GM21526 (cell line): ENCODE measurements around the gene SLC47A1.
"Not testable (repeated sequence)": the region's sequence is repeated elsewhere in the genome, so short reads cannot be mapped to it uniquely, and the experiment has no call there.

Experiments
- ATAC-seq: cut with Tn5 transposase; IDR thresholded peaks from one replicate; pipeline ENCODE4 v1.9.1; 2021; ENCODE audit warnings: moderate library complexity; ENCODE audit not compliant: unreplicated experiment, low FRiP score

Gene SLC47A1

DNA sequence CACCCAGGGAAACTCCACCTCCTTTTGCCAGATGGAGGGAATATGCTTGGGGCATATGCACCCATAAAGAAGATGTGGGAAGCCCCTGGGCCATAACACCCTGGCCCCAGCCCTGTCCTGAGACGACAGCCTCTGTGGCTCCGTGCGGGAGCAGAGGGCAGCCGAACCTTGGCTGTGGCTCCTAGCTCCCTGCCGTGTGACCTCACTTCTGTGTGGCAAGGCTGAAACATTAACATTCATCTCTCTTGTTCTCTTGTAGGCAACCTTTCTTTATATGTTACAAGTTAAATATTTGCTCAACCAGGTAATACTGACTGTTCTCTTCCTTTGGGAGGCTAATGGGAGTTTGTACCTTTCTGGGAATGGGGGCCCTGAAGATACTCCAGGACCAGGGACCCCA lies 17.5 kb downstream of the SLC47A1 start:
- no peak for ATAC-seq

DNA sequence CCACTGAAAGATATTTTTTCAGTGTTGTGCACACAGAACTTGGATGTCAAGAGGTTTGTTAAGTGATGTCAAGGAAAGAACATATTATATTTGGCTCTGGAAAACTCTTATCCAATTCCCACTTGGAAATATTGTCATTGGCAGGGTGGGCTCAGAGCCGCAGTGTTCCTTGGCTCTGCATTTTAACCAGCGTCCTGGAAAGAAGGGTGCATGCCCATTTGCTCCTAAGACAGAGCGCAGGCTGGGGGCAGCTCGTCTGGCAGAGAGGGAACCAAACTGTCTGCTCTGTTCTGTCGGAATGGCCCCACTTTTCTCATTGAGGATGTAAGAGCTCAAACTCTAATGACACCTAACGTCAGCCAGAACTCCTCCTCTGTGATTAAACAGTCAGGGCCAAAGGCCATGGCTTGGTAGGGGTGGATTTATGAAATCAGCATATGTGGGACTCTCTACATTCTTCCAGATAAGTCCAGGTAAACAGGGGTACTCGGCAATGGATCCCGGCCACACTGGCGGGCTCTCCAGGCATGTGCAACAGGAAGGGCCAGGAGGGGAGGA lies 18.0 kb downstream of the SLC47A1 start:
- ATAC-seq, result no peak

DNA sequence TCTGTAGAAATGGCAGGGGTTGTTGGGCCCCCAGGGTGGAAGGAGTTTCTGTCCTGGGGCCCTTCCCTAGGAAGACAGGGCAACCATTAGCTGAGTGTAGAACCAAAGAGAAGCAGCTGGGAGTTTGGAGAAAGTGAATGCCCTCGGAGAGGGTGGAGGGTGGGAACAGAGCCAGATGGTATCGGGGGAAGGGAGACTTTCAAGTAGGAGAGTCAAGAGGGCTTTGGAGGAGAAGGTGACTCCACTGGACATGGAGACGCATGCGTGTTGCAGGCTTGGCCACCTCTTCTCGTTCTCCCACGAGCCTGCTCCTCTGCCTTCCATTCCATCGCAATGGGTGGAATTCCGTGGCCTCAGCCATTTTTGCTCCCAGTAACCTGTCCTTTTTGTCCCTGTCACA lies 19.4 kb downstream of the SLC47A1 start:
- no peak for ATAC-seq

DNA sequence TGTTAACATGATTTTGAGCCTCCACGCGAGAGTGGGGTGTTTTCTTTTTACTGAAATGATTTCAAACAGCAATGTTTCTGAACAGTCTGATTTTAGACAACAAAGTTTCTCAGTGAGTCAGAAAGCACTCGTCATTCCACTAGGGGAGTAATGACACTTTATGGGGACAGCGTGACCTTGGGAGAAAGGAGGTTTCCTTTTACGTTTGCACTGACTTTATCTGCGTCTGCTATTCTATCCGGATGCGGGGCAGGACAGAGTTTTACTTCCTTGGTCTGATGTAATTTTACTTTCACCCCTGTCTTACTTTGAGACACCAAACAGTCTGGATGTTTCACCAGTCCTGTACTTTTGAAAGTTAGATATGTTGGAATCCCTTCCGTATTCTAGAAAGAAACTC lies 20.7 kb downstream of the SLC47A1 start:
- no peak for ATAC-seq

DNA sequence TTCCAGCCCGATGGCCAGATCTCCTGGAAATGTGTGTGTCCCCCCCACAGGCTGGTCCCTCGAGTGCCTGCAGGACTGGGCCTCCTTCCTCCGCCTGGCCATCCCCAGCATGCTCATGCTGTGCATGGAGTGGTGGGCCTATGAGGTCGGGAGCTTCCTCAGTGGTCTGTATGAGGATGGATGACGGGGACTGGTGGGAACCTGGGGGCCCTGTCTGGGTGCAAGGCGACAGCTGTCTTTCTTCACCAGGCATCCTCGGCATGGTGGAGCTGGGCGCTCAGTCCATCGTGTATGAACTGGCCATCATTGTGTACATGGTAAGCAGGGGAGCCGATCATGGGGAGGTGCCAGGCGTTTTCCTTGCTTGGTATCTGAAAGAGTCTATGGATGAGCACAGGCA lies 22.1 kb downstream of the SLC47A1 start:
- ATAC-seq, result no peak

DNA sequence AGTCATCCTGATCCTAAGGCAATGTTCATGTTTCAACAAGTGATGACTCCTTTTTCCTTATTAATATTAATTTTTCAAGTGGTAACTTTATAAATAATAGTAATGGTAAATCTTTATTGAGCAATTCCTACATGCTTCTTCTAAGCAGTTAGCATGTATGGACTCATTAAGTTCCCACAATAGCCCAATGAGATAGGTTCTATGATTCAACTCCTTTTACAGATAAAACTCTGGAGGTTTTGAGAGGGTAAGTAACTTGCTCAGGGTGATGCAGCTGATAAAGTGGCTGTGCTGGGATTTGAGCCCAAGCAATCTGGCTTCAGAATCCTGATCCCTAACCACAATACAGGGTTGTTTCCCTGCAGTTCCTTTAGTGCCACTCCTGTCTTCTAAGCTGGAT lies 25.3 kb downstream of the SLC47A1 start:
- no peak for ATAC-seq

DNA sequence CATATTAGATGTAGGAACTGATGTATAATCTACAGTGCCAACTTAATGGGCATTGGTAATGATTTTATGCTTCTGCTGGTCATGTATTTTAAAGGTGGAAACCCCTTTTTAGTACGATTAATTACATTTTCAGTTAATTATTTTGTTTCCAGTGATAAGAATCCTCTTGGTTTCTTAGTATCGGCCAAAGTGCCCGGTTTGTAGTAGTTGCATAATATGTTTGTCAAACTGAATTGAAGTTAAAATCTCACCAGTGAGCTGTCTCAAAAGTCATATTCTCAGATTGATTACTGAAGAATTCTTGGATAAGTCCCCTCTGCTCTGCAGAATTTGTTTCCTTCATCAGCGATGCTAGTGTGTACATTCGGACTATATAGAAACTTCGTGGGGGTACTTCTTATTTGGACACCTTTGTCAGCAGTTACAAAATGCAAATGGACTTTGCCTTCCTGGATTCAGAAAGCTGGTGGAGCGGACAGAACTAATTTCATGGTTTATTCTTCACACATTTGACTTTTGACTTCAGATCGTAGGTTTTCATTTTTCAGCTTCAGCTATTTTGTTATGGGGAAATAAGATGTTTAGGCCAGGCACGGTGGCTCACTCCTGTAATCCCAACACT lies 28.2 kb downstream of the SLC47A1 start:
- ATAC-seq, result no peak

DNA sequence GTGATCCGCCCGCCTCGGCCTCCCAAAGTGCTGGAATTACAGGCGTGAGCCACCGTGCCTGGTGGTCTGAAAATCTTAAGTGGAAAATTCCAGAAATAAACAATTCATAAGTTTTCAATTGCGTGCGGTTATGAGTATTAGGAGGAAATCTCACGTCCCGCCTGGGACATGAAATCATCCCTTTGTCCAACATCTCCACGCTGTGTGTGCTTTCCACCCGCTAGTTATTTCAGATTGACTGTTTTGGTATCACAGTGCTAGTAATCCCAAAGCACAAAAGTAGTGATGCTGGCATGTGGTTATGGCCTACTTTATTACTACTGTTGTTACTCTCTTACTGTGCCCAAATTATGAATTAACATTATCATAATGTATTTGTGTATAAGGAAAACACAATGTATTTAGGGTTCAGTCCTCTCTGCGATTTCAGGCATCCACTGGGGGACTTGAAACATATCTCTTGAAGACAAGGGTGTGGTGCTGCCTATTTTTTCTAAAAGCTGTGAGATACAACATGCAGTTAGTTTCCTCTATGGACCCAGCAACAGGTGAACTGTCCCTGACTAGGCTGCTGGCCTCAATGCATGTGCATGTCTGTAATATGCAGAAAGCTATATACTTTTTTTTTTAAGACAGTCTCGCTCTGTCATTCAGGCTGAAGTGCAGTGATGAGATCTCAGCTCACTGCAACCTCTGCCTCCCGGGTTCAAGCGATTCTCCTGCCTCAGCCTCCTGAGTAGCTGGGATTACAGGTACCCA lies 32.3 kb downstream of the SLC47A1 start:
- ATAC-seq, result no peak

DNA sequence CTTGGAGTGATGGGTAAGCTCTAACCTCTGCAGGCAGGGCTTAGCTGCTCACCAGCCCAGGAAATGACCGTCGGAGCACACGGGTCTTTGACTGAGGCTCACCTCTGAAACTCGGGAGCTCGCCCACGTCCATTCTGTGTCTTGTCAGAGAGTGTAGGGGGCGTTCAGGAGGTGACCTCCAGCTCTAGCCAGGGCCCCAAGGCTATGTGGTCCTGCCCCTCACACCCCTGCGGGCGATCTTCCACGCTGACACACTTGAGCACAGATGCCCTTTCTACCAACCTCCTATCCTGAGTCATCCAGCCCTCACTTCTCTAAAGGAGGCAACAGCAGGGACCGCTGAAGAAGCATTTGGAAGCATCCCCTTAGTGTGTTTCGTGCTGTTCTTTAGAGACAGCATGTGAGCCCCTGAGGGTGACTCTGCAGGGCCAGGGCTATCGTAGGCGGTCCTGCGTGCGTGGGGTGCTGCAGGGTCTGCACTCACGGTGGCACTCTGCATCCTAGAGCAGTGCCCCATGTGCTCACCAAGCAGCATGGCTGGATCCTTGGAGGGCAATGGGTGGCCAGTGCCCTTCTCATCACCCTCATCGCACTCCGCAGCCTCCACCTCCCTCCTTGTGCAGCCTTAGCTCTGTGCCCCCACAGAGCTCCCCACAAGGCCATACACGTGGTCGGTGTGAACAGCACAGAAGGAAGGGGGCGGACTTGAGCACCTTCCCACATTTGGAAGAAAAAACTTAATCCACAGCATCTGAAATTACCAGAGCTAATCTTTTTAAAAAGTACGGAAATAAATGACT lies 33.8 kb downstream of the SLC47A1 start:
- no peak for ATAC-seq

DNA sequence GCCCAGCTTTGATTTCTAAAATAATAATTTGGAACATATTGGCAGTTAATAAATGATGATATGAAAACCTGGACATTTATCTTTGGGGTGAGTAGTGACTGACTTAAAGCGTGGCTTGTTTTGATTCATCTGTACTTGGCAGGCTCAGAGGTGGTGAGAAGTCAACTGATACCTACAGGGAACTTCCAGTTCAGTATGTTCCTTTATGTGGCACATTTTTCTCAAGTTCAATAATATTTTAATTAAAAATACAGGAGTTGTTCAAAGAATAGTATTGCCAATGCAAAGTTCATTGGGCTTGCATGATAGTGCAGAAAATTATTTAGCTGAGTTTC lies 34.3 kb downstream of the SLC47A1 start:
- ATAC-seq, result no peak

DNA sequence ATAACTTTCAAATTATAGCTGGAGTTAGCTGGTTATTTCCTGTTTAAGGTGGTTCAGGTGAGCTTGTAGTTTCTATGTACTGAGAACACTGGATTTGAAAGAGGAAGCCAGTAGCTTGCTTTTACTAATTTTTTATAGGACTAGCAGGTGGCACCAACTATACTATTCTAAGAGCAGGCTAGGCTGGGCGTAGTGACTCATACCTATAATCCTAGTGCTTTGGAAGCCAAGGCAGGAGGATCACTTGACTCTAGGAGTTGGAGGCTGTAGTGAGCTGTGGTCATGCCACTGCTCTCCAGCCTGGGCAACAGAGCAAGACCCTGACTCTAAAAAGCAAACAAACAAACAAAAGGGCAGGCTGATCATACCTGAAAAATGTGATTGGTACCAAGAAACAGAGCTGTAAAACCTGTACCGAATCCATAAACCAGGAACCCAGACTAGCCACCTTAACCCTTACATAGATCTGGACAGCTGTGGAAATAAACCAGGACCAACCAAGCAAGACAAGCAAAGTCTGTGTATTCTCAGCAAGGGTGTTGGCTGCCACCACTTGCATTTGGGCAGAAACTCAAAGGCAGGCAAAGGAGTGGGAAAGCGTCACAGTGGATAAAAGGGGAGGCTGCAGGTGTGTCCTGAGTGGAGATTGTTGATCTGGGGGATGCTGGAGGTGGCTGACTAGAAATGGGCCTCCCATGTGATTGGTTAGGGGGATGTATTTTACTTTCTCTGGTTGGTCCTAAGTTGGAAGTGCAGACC lies 36.3 kb downstream of the SLC47A1 start:
- no peak for ATAC-seq

DNA sequence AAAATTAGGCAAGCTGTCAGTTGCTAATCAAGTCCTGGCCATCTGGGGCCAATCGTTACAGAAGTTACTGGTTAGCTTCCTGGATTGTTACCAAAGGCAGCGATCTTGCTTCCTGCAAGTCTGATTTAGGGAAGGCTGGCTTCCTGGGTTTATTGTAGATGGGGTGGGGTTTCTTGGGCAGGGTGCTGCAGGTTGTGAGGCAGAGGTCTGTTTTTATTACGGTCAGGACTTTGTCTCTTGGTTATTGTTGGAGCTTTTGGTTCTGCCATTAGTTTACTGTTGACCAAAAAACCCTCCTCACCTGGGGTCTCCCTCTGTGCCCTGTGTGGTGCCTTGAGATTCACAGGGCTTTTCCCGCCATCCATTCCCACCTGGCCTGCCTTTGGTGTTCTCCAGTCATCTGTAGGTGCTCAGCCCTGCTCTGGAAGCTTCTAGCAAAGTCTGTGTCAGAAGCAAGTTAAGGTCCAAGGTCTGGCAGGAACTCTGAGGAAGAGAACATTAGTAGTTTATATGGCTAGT lies 36.9 kb downstream of the SLC47A1 start:
- ATAC-seq, result no peak

DNA sequence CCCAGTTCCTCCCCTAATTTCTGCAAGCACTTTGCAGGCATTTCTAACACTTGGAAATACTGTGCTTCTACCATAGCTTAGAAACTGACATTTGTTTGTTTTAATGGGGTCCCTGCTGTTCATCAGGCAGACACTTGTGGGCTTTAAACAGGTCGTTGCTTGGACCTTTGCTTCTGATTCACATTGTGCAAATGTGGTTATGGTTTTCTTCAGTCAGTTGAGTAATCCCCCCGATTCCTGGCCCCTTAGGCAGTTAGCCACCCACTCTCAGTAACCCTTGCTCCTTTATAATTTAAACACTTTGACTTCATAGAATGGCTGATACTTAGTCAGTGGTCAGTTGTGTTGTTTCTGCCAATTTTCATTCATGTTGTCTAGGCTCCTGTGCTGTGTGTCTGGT lies 39.4 kb downstream of the SLC47A1 start:
- ATAC-seq, result no peak

DNA sequence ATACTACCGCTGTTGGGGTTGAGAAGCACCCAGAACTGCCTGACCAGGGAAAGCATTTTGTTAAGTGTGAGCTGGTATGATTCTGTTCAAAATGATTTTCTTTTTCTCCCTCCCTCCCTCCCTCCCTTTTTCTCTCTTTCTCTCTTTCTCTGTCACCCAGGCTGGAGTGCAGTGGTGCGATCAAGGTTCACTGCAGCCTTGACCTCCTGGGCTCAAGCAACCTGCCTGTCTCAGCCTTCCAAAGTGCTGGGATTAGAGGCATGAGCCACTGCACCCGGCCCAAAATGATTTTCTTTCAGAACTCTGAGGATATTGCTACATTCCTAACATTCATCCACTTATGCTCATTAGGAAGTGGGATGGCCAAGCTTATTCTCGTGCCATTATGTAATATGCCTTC lies 41.3 kb downstream of the SLC47A1 start:
- no peak for ATAC-seq

DNA sequence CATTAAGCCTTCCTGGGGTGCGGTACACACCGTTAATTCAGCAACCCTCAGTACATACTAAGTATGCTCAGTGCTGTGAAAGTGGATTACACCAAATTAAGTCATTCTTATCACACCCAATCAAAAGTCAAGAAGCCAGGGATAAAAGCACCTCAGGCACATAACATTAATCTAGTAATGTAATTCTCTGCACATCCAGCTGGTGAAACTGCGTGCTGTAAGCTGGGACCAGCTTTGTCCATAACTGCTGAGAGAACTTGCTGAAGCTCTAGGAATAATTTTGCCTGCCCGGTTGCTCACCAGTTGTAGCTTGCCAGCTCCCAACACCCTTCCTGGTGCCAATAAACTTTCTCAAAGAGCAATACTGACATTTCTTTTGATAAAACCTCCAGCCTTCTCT lies 44.9 kb downstream of the SLC47A1 start:
- no peak for ATAC-seq

DNA sequence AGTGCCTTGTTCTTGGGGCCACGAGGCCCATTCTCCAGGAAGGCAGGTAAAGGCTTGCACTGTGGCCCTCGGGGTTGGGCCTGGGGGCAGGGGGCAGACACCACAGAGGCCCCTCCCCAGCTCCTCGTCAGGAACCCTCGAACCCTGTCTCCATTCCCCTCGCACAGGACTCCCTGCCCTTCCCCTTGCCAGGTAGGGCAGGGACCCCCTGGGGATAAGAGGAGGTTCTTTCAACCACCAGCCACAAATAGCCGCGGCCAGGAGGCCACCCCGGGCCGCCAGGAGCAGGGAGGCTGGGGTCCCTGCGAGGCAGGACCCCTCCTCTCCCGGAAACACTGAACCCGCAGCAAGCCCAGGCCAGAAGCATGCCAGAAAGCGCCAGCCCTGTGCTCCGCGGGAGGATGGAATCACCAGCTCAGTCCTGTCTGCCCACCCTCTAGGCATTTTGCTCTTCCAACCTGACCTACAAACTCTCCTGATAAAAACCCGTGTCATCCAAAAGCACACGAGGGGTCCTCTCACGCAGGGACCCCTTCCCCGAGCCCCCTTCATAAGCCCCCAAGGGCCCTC lies 45.6 kb downstream of the SLC47A1 start:
- no peak for ATAC-seq

DNA sequence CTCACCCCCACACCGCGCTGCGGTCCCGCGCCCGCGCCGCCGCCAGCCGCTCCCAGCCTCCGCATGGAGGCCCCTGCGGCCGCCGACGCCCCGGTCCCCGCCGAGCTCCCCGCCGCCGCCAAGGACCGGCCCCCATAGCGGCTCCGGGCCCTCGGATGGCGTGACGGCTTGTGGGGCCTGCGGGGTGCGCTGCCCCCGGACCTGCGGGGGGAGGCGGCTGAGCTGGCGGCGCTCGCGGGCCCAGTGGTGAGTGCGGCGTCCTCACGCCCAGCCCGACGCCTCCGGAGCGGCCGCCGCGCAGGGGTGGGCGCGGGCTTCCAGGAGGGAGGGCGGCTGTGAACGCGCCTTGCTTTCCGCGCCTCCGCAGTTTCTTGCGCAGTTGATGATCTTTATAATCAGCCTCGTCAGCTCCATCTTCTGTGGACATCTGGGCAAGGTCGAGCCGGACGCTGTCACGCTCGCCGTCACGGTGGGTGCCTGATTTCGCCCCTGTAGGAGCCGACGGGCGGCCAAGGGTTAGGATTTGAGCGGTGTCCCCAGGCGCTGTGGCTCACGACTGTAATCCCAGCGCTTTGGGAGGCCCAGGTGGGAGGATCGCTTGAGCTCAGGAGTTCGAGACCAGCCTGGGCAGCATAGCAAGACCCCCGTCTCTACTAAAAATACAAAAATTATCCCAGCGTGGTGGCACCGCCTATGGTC lies 46.4 kb downstream of the SLC47A1 start:
- ATAC-seq, result no peak

DNA sequence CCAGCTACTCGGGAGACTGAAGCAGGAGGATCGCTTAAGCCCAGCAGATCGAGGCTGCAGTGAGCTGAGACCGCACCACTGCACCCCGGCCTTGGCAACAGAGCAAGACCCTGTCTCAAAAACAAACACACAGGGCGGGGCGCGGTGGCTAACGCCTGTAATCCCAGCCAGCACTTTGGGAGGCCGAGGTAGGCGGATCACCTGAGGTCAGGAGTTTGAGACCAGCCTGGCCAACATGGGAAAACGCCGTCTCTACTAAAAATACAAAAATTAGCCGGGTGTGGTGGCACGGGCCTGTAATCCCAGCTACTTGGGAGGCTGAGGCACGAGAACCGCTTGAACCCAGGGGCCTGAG lies 46.9 kb downstream of the SLC47A1 start:
- ATAC-seq, result not testable (repeated sequence)

DNA sequence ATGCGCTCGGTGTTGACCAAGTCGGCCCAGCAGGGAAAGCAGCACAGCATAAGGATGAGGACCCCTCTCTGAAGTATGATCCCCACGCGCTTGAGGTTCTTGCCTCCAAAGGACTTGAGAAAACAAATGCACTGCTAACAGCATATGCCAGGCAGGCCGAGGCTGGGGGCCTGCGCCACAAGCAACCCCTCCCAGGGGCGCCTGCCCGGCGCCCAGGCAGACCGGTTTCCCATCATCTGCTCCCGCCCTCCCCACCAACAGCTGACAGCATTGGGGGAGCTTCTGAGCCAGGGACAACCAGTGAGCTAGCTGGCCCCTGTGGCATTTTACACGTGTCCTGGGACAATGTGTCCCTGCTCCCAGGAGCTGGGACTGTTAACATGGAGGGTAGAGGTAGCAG lies 48.5 kb downstream of the SLC47A1 start:
- not testable (repeated sequence) for ATAC-seq

DNA sequence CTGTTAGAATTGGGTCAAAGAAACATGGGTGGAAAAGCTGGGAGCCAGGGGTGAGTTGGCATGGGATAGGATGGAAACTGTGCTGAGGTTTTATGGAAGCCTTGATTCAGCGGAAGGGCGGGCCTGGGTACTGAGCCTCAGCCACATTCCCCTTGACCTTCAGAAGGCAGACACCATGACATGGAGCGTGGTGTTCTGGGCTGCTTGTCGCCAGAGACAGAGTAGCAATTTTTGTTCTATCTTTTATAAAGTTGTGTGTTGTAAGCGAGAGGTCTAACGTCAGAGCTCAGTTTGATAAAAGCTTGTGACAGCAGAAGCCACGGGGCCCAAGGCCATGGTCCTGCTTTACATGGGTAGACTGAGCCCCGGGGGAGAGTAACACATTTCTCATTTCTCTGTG lies 50.2 kb downstream of the SLC47A1 start:
- no peak for ATAC-seq
